ENCODE results near the gene MTUS2. TPM values are rescaled to one million over a fixed set of nuclear protein-coding genes. Genes with fewer than 3 reads are reported as not detected.

Gene MTUS2
- total and polyA plus RNA-seq, 2 experiments from 2014 or later, result 3.0 to 4.3 TPM

- no peaks in the 10 kb centered on the region for H3K79me2 ChIP-seq
- H3K4me1 ChIP-seq (ENCODE audit: insufficient read depth), result no peaks in the 10 kb centered on the region
- H3K9me2 ChIP-seq (replicated peaks; ENCODE audit: insufficient read depth), result no peaks in the 10 kb centered on the region
- H3K4me3 ChIP-seq, result no peak overlapping the region
- DNase-seq (ENCODE audit: low spot score), result no peak
- H3K4me2 ChIP-seq, result no peak overlapping the region
- no peaks in the 10 kb centered on the region for H3K27me3 ChIP-seq
- H2AFZ ChIP-seq, result no peak overlapping the region
- WGBS (ENCODE audit: low lambda C conversion rate, missing lambda C conversion rate), result 57% methylated on average over 2 of the region's 2 CpGs
- H3K9me3 ChIP-seq (ENCODE audit: low read depth), result no peaks in the 10 kb centered on the region
- no peaks in the 10 kb centered on the region for H3K36me3 ChIP-seq (replicated peaks; ENCODE audit: insufficient read depth, low read depth)
- H3K27ac ChIP-seq, result no peak overlapping the region
- TF ChIP-seq EZH2 (IDR thresholded peaks at IDR 0.05; ENCODE audit: borderline replicate concordance) (no peak), EZH2phosphoT487 (IDR thresholded peaks at IDR 0.05; ENCODE audit: low read depth, severe bottlenecking, unreplicated experiment) (no peak), CTCF (IDR thresholded peaks at IDR 0.05; ENCODE audit: poor library complexity) (no peak)
- no peaks in the 10 kb centered on the region for H4K20me1 ChIP-seq (ENCODE audit: insufficient read depth, poor library complexity, severe bottlenecking)
These were observed 345.7 kb downstream of the MTUS2 start for GRCh38 chr13:29165840-29166239.

GRCh38 chr13:29170436-29171082 is 350.4 kb downstream of the MTUS2 start:
- TF ChIP-seq EZH2phosphoT487 (IDR thresholded peaks at IDR 0.05; ENCODE audit: low read depth, severe bottlenecking, unreplicated experiment) (no peak), EZH2 (IDR thresholded peaks at IDR 0.05; ENCODE audit: borderline replicate concordance) (no peak), CTCF (IDR thresholded peaks at IDR 0.05; ENCODE audit: poor library complexity) (no peak)
- Histone ChIP-seq H3K9me2 (replicated peaks; ENCODE audit: insufficient read depth) (no peaks in the 10 kb centered on the region), H3K4me2 (no peak overlapping the region), H3K36me3 (replicated peaks; ENCODE audit: insufficient read depth, low read depth) (no peaks in the 10 kb centered on the region), H3K9me3 (ENCODE audit: low read depth) (no peaks in the 10 kb centered on the region), H3K27me3 (no peaks in the 10 kb centered on the region), H2AFZ (no peak overlapping the region), H3K4me3 (no peak overlapping the region), H3K27ac (no peak overlapping the region), H3K79me2 (no peaks in the 10 kb centered on the region), H3K4me1 (ENCODE audit: insufficient read depth) (no peaks in the 10 kb centered on the region), H4K20me1 (ENCODE audit: insufficient read depth, poor library complexity, severe bottlenecking) (no peaks in the 10 kb centered on the region)
- no peak for DNase-seq (ENCODE audit: low spot score)
- 66% methylated on average over 4 of the region's 4 CpGs for WGBS (ENCODE audit: low lambda C conversion rate, missing lambda C conversion rate)

GRCh38 chr13:29171244-29171643 is 351.1 kb downstream of the MTUS2 start:
- Histone ChIP-seq H3K4me3 (no peak overlapping the region), H3K79me2 (no peaks in the 10 kb centered on the region), H3K9me2 (replicated peaks; ENCODE audit: insufficient read depth) (no peaks in the 10 kb centered on the region), H3K4me2 (no peak overlapping the region), H2AFZ (no peak overlapping the region), H3K9me3 (ENCODE audit: low read depth) (no peaks in the 10 kb centered on the region), H3K4me1 (ENCODE audit: insufficient read depth) (no peaks in the 10 kb centered on the region), H3K27me3 (no peaks in the 10 kb centered on the region), H3K27ac (no peak overlapping the region), H4K20me1 (ENCODE audit: insufficient read depth, poor library complexity, severe bottlenecking) (no peaks in the 10 kb centered on the region), H3K36me3 (replicated peaks; ENCODE audit: insufficient read depth, low read depth) (no peaks in the 10 kb centered on the region)
- no peak for DNase-seq (ENCODE audit: low spot score)
- WGBS (ENCODE audit: low lambda C conversion rate, missing lambda C conversion rate), result 90% methylated on average over 3 of the region's 3 CpGs
- TF ChIP-seq EZH2 (IDR thresholded peaks at IDR 0.05; ENCODE audit: borderline replicate concordance) (no peak), CTCF (IDR thresholded peaks at IDR 0.05; ENCODE audit: poor library complexity) (no peak), EZH2phosphoT487 (IDR thresholded peaks at IDR 0.05; ENCODE audit: low read depth, severe bottlenecking, unreplicated experiment) (no peak)

All from hepatocyte (in vitro differentiated cells).